ENCODE data around the gene VIPAS39. TPM values are rescaled to one million over a fixed set of nuclear protein-coding genes. Genes with fewer than 3 reads are reported as not detected.

Gene VIPAS39
- polyA plus RNA-seq (2013): 30.2 TPM

- peak; percentile 99 to 100 (median 100) for DNase-seq
- ChIA-PET POLR2A (no interaction called here), CTCF (interaction anchor here (1.0 to 4.2 kb wide), 5 partner anchors 9 to 142 kb away, joined by 3 to 48 read pairs (median 4); no protein-coding TSS in a partner anchor)
- under 1% methylated on average over 44 of the region's 50 CpGs for WGBS (ENCODE audit: insufficient coverage)
- Histone ChIP-seq H3K4me1 (ENCODE audit: control extremely low read depth in 1 of 4, control insufficient read depth in 4 of 4, insufficient read depth in 4 of 4, low read length in 3 of 4) (peaks cover 9 to 23% (median 20%) of the 10 kb centered on the region in 4 experiments), H3K27me3 (replicated peaks in 2 of 5; ENCODE audit: control insufficient read depth in 4 of 5, insufficient read depth in 5 of 5, low read length in 4 of 5) (no peaks in the 10 kb centered on the region), H3K4me3 (ENCODE audit: control insufficient read depth in 1 of 7, extremely low read depth in 1 of 7, insufficient read depth in 4 of 7, low read depth in 2 of 7, low read length in 6 of 7) (peak within 1 kb of the TSS; percentile 94 to 100 (median 96)), H3K27ac (ENCODE audit: insufficient read depth in 1 of 2, low read depth in 1 of 2, low read length in 2 of 2, poor library complexity in 1 of 2, severe bottlenecking in 2 of 2) (peak within 1 kb of the TSS; percentile 84 to 92), H3K36me3 (ENCODE audit: control insufficient read depth in 4 of 4, insufficient read depth in 4 of 4, low read length in 3 of 4) (peaks cover 5 to 42% (median 34%) of the 10 kb centered on the region in 4 experiments), H3K9me3 (ENCODE audit: control extremely low read depth in 1 of 5, control insufficient read depth in 4 of 5, insufficient read depth in 2 of 5, low read depth in 1 of 5, low read length in 4 of 5) (no peaks in the 10 kb centered on the region)
These were observed at the start of gene VIPAS39, which contains the start of gene AHSA1 for GRCh38 chr14:77457522-77458248. VIPAS39 (minus strand) TSS chr14:77457601; CDS start chr14:77454102, 3,499 bp downstream. AHSA1 (plus strand) TSS chr14:77458093; CDS start chr14:77458190, 97 bp downstream.

DNA sequence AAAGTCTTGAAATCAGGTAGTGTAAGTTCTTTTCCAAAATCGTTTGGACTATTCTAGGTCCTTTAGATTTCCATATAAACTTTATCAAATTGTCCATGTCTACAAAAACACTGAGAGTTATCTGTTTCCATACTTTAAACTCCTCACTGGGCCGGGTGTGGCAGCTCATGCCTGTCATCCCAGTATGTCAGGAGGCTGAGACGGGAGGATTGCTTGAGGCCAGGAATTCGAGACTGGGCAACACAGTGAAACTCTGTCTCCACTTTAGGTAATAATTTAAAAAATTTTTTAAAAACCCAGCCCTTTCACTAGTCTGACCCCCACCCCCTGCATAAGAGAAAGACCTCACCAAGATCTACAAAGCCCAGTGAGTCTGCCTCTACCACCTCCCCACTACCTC lies 47.6 kb upstream of the VIPAS39 start:
- H3K36me3 ChIP-seq (ENCODE audit: control insufficient read depth in 4 of 4, insufficient read depth in 4 of 4, low read length in 3 of 4): peaks cover 6 to 40% (median 22%) of the 10 kb centered on the region in 4 experiments
- DNase-seq: no peak
- H3K27me3 ChIP-seq (replicated peaks in 2 of 5; ENCODE audit: control insufficient read depth in 4 of 5, insufficient read depth in 5 of 5, low read length in 4 of 5): peaks cover 0 to 11% (median 3%) of the 10 kb centered on the region in 5 experiments
- H3K9me3 ChIP-seq (ENCODE audit: control extremely low read depth in 1 of 5, control insufficient read depth in 4 of 5, insufficient read depth in 2 of 5, low read depth in 1 of 5, low read length in 4 of 5): peaks cover 0 to 4% (median 0%) of the 10 kb centered on the region in 5 experiments
- H3K4me1 ChIP-seq (ENCODE audit: control extremely low read depth in 1 of 4, control insufficient read depth in 4 of 4, insufficient read depth in 4 of 4, low read length in 3 of 4): no peaks in the 10 kb centered on the region
- POLR2A ChIA-PET: no interaction called here
- no peak overlapping the region for H3K27ac ChIP-seq (ENCODE audit: insufficient read depth in 1 of 2, low read depth in 1 of 2, low read length in 2 of 2, poor library complexity in 1 of 2, severe bottlenecking in 2 of 2)
- H3K4me3 ChIP-seq (ENCODE audit: control insufficient read depth in 1 of 7, extremely low read depth in 1 of 7, insufficient read depth in 4 of 7, low read depth in 2 of 7, low read length in 6 of 7): no peak overlapping the region
- CTCF ChIA-PET: interaction anchor here (1.4 to 1.8 kb wide), 3 partner anchors 10 to 204 kb away, joined by 4 read pairs; no protein-coding TSS in a partner anchor
- 100% methylated on average over 2 of the region's 4 CpGs for WGBS (ENCODE audit: insufficient coverage)

DNA sequence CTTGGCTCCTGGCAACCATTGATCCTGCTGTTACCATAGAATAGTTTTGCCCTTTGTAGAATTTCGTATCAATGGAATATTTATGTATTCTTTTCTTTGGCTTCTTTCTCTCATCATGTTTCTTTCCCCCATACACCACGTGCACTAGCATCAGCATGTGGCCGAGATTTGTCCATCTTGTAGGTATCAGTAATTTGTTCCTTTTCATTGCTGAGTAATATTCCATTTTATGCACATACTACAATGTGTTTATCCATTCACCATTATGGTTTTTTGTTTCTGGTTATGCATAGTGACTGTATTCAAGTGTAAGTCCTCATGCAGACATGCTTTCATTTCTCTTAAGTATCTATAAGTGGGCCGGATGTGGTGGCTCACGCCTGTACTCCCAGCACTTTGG lies 45.7 kb upstream of the VIPAS39 start:
- ChIA-PET POLR2A (no interaction called here), CTCF (interaction anchor here (1.3 kb wide), 1 partner anchor 10 kb away, joined by 3 read pairs; no protein-coding TSS in a partner anchor)
- Histone ChIP-seq H3K4me3 (ENCODE audit: control insufficient read depth in 1 of 7, extremely low read depth in 1 of 7, insufficient read depth in 4 of 7, low read depth in 2 of 7, low read length in 6 of 7) (no peak overlapping the region), H3K9me3 (ENCODE audit: control extremely low read depth in 1 of 5, control insufficient read depth in 4 of 5, insufficient read depth in 2 of 5, low read depth in 1 of 5, low read length in 4 of 5) (peaks cover 0 to 4% (median 0%) of the 10 kb centered on the region in 5 experiments), H3K4me1 (ENCODE audit: control extremely low read depth in 1 of 4, control insufficient read depth in 4 of 4, insufficient read depth in 4 of 4, low read length in 3 of 4) (peaks cover 0 to 12% (median 11%) of the 10 kb centered on the region in 4 experiments), H3K36me3 (ENCODE audit: control insufficient read depth in 4 of 4, insufficient read depth in 4 of 4, low read length in 3 of 4) (peaks cover 4 to 23% (median 11%) of the 10 kb centered on the region in 4 experiments), H3K27ac (ENCODE audit: insufficient read depth in 1 of 2, low read depth in 1 of 2, low read length in 2 of 2, poor library complexity in 1 of 2, severe bottlenecking in 2 of 2) (no peak overlapping the region), H3K27me3 (replicated peaks in 2 of 5; ENCODE audit: control insufficient read depth in 4 of 5, insufficient read depth in 5 of 5, low read length in 4 of 5) (peaks cover 0 to 30% (median 5%) of the 10 kb centered on the region in 5 experiments)
- DNase-seq: no peak
- WGBS (ENCODE audit: insufficient coverage): no CpG with 5 or more reads among the region's 5 CpGs

DNA sequence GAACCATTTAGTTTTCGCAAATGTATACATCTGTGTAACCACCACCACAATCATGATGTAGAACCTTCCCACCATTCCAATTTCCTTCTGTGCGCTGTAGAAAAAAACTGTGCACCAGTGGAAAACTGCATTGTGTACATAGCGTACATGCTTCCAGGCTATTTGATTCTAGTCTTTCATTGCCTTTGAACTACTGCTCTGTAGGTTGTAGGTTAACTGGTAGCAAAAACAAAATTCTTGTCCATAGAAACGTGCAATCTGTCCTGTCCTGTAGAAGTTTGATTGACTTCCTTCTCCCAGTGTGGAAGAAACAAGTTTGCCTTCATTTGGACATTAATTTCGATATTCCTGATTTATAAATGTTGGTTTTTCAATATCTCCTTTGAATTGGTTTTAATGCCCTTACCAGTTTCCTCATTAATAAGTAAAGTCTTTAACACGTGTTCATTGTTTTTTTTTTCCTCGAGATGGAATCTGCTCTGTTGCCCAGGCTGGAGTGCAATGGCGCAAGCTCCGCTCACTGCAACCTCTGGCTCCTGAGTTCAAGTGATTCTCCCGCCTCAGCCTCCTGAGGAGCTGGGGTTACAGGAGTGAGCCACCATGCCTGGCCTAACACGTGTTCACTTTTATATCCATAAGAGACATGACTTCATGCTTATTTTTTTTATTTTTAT lies 44.8 kb upstream of the VIPAS39 start:
- H3K36me3 ChIP-seq (ENCODE audit: control insufficient read depth in 4 of 4, insufficient read depth in 4 of 4, low read length in 3 of 4): peaks cover 0 to 15% (median 7%) of the 10 kb centered on the region in 4 experiments
- no peak overlapping the region for H3K4me3 ChIP-seq (ENCODE audit: control insufficient read depth in 1 of 7, extremely low read depth in 1 of 7, insufficient read depth in 4 of 7, low read depth in 2 of 7, low read length in 6 of 7)
- peaks cover 0 to 4% (median 0%) of the 10 kb centered on the region in 5 experiments for H3K9me3 ChIP-seq (ENCODE audit: control extremely low read depth in 1 of 5, control insufficient read depth in 4 of 5, insufficient read depth in 2 of 5, low read depth in 1 of 5, low read length in 4 of 5)
- ChIA-PET POLR2A (no interaction called here), CTCF (interaction anchor here (1.3 kb wide), 1 partner anchor 10 kb away, joined by 3 read pairs; no protein-coding TSS in a partner anchor)
- H3K27me3 ChIP-seq (replicated peaks in 2 of 5; ENCODE audit: control insufficient read depth in 4 of 5, insufficient read depth in 5 of 5, low read length in 4 of 5): peaks cover 0 to 37% (median 9%) of the 10 kb centered on the region in 5 experiments
- no peak overlapping the region for H3K27ac ChIP-seq (ENCODE audit: insufficient read depth in 1 of 2, low read depth in 1 of 2, low read length in 2 of 2, poor library complexity in 1 of 2, severe bottlenecking in 2 of 2)
- no peak for DNase-seq
- peaks cover 0 to 16% (median 16%) of the 10 kb centered on the region in 4 experiments for H3K4me1 ChIP-seq (ENCODE audit: control extremely low read depth in 1 of 4, control insufficient read depth in 4 of 4, insufficient read depth in 4 of 4, low read length in 3 of 4)
- WGBS (ENCODE audit: insufficient coverage): 86% methylated on average over 4 of the region's 11 CpGs

GRCh38 chr14:77498984-77499527 lies 41.7 kb upstream of the VIPAS39 start:
- DNase-seq: peak in 2 of 3 donors; percentile 17 to 34
- Histone ChIP-seq H3K36me3 (ENCODE audit: control insufficient read depth in 4 of 4, insufficient read depth in 4 of 4, low read length in 3 of 4) (no peaks in the 10 kb centered on the region), H3K4me3 (ENCODE audit: control insufficient read depth in 1 of 7, extremely low read depth in 1 of 7, insufficient read depth in 4 of 7, low read depth in 2 of 7, low read length in 6 of 7) (peak overlapping the region; percentile 26 to 72 (median 62)), H3K27me3 (replicated peaks in 2 of 5; ENCODE audit: control insufficient read depth in 4 of 5, insufficient read depth in 5 of 5, low read length in 4 of 5) (peaks cover 0 to 43% (median 9%) of the 10 kb centered on the region in 5 experiments), H3K4me1 (ENCODE audit: control extremely low read depth in 1 of 4, control insufficient read depth in 4 of 4, insufficient read depth in 4 of 4, low read length in 3 of 4) (peaks cover 0 to 16% (median 16%) of the 10 kb centered on the region in 4 experiments), H3K9me3 (ENCODE audit: control extremely low read depth in 1 of 5, control insufficient read depth in 4 of 5, insufficient read depth in 2 of 5, low read depth in 1 of 5, low read length in 4 of 5) (peaks cover 0 to 4% (median 0%) of the 10 kb centered on the region in 5 experiments), H3K27ac (ENCODE audit: insufficient read depth in 1 of 2, low read depth in 1 of 2, low read length in 2 of 2, poor library complexity in 1 of 2, severe bottlenecking in 2 of 2) (no peak overlapping the region)
- ChIA-PET POLR2A (no interaction called here), CTCF (no interaction called here)
- WGBS (ENCODE audit: insufficient coverage): 2% methylated on average over 49 of the region's 53 CpGs

DNA sequence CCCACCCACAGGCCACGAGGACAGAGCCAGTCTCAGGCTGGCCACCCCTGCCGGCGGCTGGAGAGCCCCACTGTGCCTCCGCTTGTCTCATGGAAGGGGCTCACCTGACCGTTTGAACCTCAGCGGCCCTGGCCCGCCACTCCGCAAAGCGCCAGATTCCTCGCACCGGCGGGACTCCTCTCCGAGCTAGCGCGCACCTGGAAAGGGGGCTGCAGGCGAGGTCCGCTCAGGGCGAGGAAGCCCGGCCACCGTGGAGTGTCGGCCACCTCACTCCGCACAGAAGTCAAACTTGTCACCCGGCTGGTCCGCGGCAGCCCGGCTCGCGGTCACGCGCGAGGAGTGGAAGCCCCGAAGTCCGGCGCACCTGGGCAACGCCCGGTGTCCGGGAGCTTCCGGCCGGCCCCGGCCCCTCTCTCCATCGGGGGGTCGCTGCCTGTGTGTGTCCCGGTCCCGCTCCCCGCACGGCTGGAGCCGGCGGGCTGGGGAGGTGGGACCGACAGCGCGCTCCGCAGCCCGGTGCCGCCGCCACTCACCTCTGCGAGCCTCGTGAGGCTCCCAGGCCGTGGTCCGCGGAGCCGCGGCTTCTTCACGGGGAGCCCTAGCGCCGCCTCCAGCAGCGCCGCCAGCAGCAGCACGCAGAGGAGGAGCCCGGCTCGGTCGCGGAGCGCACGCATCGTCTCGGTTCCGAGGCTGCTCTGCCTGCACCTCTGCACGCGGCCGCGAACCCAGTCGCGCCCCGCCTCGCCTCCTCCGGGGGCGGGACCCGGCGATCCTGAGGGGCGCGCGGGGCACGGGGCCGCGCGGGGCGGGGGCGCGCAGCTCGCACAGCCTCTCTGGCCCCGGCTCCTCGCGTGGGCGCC lies 40.9 kb upstream of the VIPAS39 start, which contains the start of gene ISM2:
Gene ISM2 (minus strand): TSS at position 697 of the 860 bp plus-strand sequence. CDS start 23 bp downstream, at position 674.
- WGBS (ENCODE audit: insufficient coverage): 4% methylated on average over 69 of the region's 104 CpGs
- Histone ChIP-seq H3K27me3 (replicated peaks in 2 of 5; ENCODE audit: control insufficient read depth in 4 of 5, insufficient read depth in 5 of 5, low read length in 4 of 5) (peaks cover 0 to 43% (median 9%) of the 10 kb centered on the region in 5 experiments), H3K4me3 (ENCODE audit: control insufficient read depth in 1 of 7, extremely low read depth in 1 of 7, insufficient read depth in 4 of 7, low read depth in 2 of 7, low read length in 6 of 7) (peak within 1 kb of the TSS; percentile 43 to 72 (median 62)), H3K27ac (ENCODE audit: insufficient read depth in 1 of 2, low read depth in 1 of 2, low read length in 2 of 2, poor library complexity in 1 of 2, severe bottlenecking in 2 of 2) (no peak within 1 kb of the TSS), H3K36me3 (ENCODE audit: control insufficient read depth in 4 of 4, insufficient read depth in 4 of 4, low read length in 3 of 4) (no peaks in the 10 kb centered on the region), H3K4me1 (ENCODE audit: control extremely low read depth in 1 of 4, control insufficient read depth in 4 of 4, insufficient read depth in 4 of 4, low read length in 3 of 4) (peaks cover 0 to 16% (median 16%) of the 10 kb centered on the region in 4 experiments), H3K9me3 (ENCODE audit: control extremely low read depth in 1 of 5, control insufficient read depth in 4 of 5, insufficient read depth in 2 of 5, low read depth in 1 of 5, low read length in 4 of 5) (peaks cover 0 to 4% (median 0%) of the 10 kb centered on the region in 5 experiments)
- DNase-seq: peak; percentile 40 to 75 (median 73)
- POLR2A ChIA-PET: no interaction called here
- CTCF ChIA-PET: no interaction called here

Data from common myeloid progenitor, CD34-positive (primary cell).